ENCODE data around the gene EMC8.

- TF ChIP-seq CTCF (IDR thresholded peaks at IDR 0.05) (no peak), EZH2 (IDR thresholded peaks at IDR 0.05; ENCODE audit: borderline replicate concordance, insufficient read depth, low read depth, low read length, poor library complexity, severe bottlenecking) (no peak)
Measured at GRCh38 chr16:85840395-85840794, 41.1 kb upstream of the EMC8 start.
